HCT116 (cell line): ENCODE data around the gene FBXL3. TPM values are rescaled to one million over a fixed set of nuclear protein-coding genes. Genes with fewer than 3 reads are reported as not detected.

Experiments used
- ATAC-seq: fragments of 200-7000 bp; cut with Tn5 transposase; 2 replicates; pipeline ENCODE4 v1.9.1; 2020; ENCODE audit warnings: mild to moderate bottlenecking, moderate library complexity
- BruUV-seq: library from RNA; stranded (reverse); fragments of 400-500 nt; replicated peaks from 2 replicates; lab custom pipeline; 2021; lab: Mats Ljungman, UMichigan
- CTCF ChIA-PET: fragments of 300-600 bp; sonication (Branson Sonifier 250); formaldehyde crosslinking; loops from one replicate; lab custom pipeline; 2021; ENCODE audit warnings: antibody characterized with exemption; lab: Charles Lee
- POLR2A ChIA-PET: fragments of 300-600, 350-600 bp; sonication (Branson Sonifier 250); formaldehyde crosslinking; loops from one replicate; lab custom pipeline; 2021; ENCODE audit warnings: antibody characterized with exemption; lab: Charles Lee
- RAD21 ChIA-PET, 2 experiments: fragments of 300-600 bp; sonication (Branson Sonifier 250); formaldehyde crosslinking; loops; one replicate each; lab custom pipeline; 2023; ENCODE audit warnings: low total read pairs in 2 of 2; ENCODE audit not compliant: uncharacterized antibody in 2 of 2, unreplicated experiment in 2 of 2, low non-redundant PET in 1 of 2; lab: Charles Lee
- DNase-seq: peaks from one replicate; pipeline ENCODE4 v3.0.0-alpha.2; 2010; ENCODE audit warnings: low read depth, low spot score
- H2AFZ ChIP-seq: fragments of 200-600 bp; shearing (Covaris generic), sonication (generic); 2 replicates; pipeline ENCODE4 v1.6.1; 2017; ENCODE audit warnings: low read depth, mixed run types, mixed read lengths, antibody characterized with exemption, low read length; ENCODE audit not compliant: poor library complexity, severe bottlenecking
- H3K27ac ChIP-seq: 2 replicates; pipeline ENCODE4 v1.5.1; 2012; ENCODE audit warnings: low read depth, low read length
- H3K27me3 ChIP-seq: fragments of 200-600 bp; sonication (generic); 2 replicates; pipeline ENCODE4 v1.6.1; 2016; ENCODE audit warnings: mixed run types, low read length, mixed read lengths; ENCODE audit not compliant: insufficient read depth
- H3K36me3 ChIP-seq, 2 experiments: fragments of 200-500 bp in 1 of 2; fragments of 200-600 bp in 1 of 2; sonication (Bioruptor generic) in 1 of 2; sonication (generic) in 1 of 2; 2 replicates each; pipeline versions ENCODE4 v1.5.1 to v1.6.1; 2014 to 2016; ENCODE audit warnings: low read length in 2 of 2, inconsistent platforms in 1 of 2, mixed read lengths in 1 of 2, mixed run types in 1 of 2; ENCODE audit not compliant: insufficient read depth in 2 of 2, control insufficient read depth in 1 of 2
- H3K4me1 ChIP-seq, 2 experiments: fragments of 200-600 bp in 1 of 2; sonication (generic) in 1 of 2; 2 replicates each; pipeline versions ENCODE4 v1.5.1 to v1.6.1; 2012 to 2017; ENCODE audit warnings: low read length in 2 of 2, inconsistent platforms in 1 of 2, mild to moderate bottlenecking in 1 of 2, mixed read lengths in 1 of 2, mixed run types in 1 of 2, moderate library complexity in 1 of 2; ENCODE audit not compliant: insufficient read depth in 2 of 2, control insufficient read depth in 1 of 2
- H3K4me2 ChIP-seq: fragments of 200-600 bp; sonication (generic); 2 replicates; pipeline ENCODE4 v1.6.1; 2017; ENCODE audit warnings: mixed run types, low read length, mixed read lengths
- H3K4me3 ChIP-seq, 2 experiments: fragments of 200-600 bp in 1 of 2; sonication (generic) in 1 of 2; replicated peaks in 1 of 2; 2 replicates each; pipeline ENCODE4 v1.5.1; 2011 to 2016; ENCODE audit warnings: low read length in 2 of 2, control low read depth in 1 of 2, low read depth in 1 of 2, mild to moderate bottlenecking in 1 of 2, mixed read lengths in 1 of 2, mixed run types in 1 of 2
- H3K79me2 ChIP-seq: fragments of 200-600 bp; sonication (generic); 2 replicates; pipeline ENCODE4 v1.6.1; 2017; ENCODE audit warnings: mild to moderate bottlenecking, mixed run types, low read length, moderate library complexity, mixed read lengths; ENCODE audit not compliant: insufficient read depth
- H3K9ac ChIP-seq: fragments of 200-600 bp; sonication (generic); 2 replicates; pipeline ENCODE4 v1.6.1; 2016; ENCODE audit warnings: low read length, mixed read lengths
- H3K9me2 ChIP-seq: fragments of 200-600 bp; sonication (generic), shearing (Covaris generic); 2 replicates; pipeline ENCODE4 v1.6.1; 2017; ENCODE audit warnings: mixed run types, mild to moderate bottlenecking, moderate library complexity; ENCODE audit not compliant: insufficient read depth
- H3K9me3 ChIP-seq, 2 experiments: fragments of 200-500 bp in 1 of 2; fragments of 200-600 bp in 1 of 2; sonication (Bioruptor generic) in 1 of 2; sonication (generic) in 1 of 2; 2 replicates each; pipeline ENCODE4 v1.6.1; 2014 to 2017; ENCODE audit warnings: low read length in 2 of 2, mixed read lengths in 2 of 2, inconsistent platforms in 1 of 2, low read depth in 1 of 2, mild to moderate bottlenecking in 1 of 2, mixed run types in 1 of 2, moderate library complexity in 1 of 2; ENCODE audit not compliant: control insufficient read depth in 1 of 2, insufficient read depth in 1 of 2
- H4K20me1 ChIP-seq: fragments of 200-600 bp; sonication (generic), shearing (Covaris generic); 2 replicates; pipeline ENCODE4 v1.6.1; 2017; ENCODE audit warnings: mixed run types, mild to moderate bottlenecking, moderate library complexity; ENCODE audit not compliant: insufficient read depth
- ATF3 ChIP-seq: IDR thresholded peaks from 2 replicates; pipeline ENCODE4 v1.6.1; 2012
- CBX3 ChIP-seq: IDR thresholded peaks from 2 replicates; pipeline ENCODE4 v1.6.1; 2012; ENCODE audit warnings: low read depth
- CTCF ChIP-seq, 3 experiments: fragments of 200-600 bp in 1 of 3; sonication (generic) in 1 of 3; IDR thresholded peaks in 2 of 3; conservative IDR thresholded peaks in 1 of 3; 2 replicates each; pipeline ENCODE4 v1.5.1; 2012 to 2017; ENCODE audit warnings: low read depth in 2 of 3, low read length in 2 of 3, antibody characterized with exemption in 1 of 3, borderline replicate concordance in 1 of 3, control low read depth in 1 of 3, mild to moderate bottlenecking in 1 of 3, mixed read lengths in 1 of 3, mixed run types in 1 of 3, moderate library complexity in 1 of 3; ENCODE audit not compliant: insufficient read depth in 1 of 3
- ELF1 ChIP-seq: IDR thresholded peaks from 2 replicates; pipeline ENCODE4 v1.6.1; 2012; ENCODE audit warnings: low read depth, borderline replicate concordance
- EZH2 ChIP-seq: fragments of 200-600 bp; sonication (generic); IDR thresholded peaks from 2 replicates; pipeline ENCODE4 v1.6.1; 2017; ENCODE audit warnings: antibody characterized with exemption, mixed run types
- POLR2A ChIP-seq: IDR thresholded peaks from 2 replicates; pipeline ENCODE4 v1.7.0; 2011; ENCODE audit warnings: borderline replicate concordance; ENCODE audit not compliant: insufficient read depth, insufficient read length; ENCODE audit errors: extremely low read depth
- RAD21 ChIP-seq: IDR thresholded peaks from 2 replicates; pipeline ENCODE4 v1.6.1; 2012; ENCODE audit warnings: low read depth, mild to moderate bottlenecking
- SP1 ChIP-seq: IDR thresholded peaks from 2 replicates; pipeline ENCODE4 v1.6.1; 2012; ENCODE audit warnings: low read depth
- SRF ChIP-seq: IDR thresholded peaks from 2 replicates; pipeline ENCODE4 v1.6.1; 2012; ENCODE audit warnings: low read depth
- TCF7L2 ChIP-seq: IDR thresholded peaks from 2 replicates; pipeline ENCODE4 v1.7.0; 2011; ENCODE audit warnings: borderline replicate concordance, inconsistent platforms; ENCODE audit not compliant: insufficient read depth, insufficient read length; ENCODE audit errors: extremely low read depth
- ZBTB33 ChIP-seq: IDR thresholded peaks from 2 replicates; pipeline ENCODE4 v1.6.1; 2011; ENCODE audit warnings: mild to moderate bottlenecking, low read length, moderate library complexity; ENCODE audit not compliant: insufficient replicate concordance; ENCODE audit errors: extremely low read depth
- ZNF274 ChIP-seq: fragments of 200-500 bp; sonication (Bioruptor generic); IDR thresholded peaks from 2 replicates; pipeline ENCODE4 v1.6.1; 2014; ENCODE audit warnings: mild to moderate bottlenecking, low read depth, low read length, inconsistent platforms
- intact Hi-C: fragments of 100-400 bp; cut with micrococcal nuclease; formaldehyde crosslinking; loops from 2 replicates; pipeline ENCODE4 v1.10.0; 2022
- total RNA-seq: library from RNA; stranded (reverse); gene quantifications from one replicate; pipeline ENCODE4 v1.2.1, GENCODE V29; 2021; ENCODE audit not compliant: unreplicated experiment

Gene FBXL3
- total RNA-seq, 1 experiment from 2014 or later, result 24.0 TPM

- ATAC-seq, result no peak
- CTCF ChIA-PET, result no interaction called here
Observed at GRCh38 chr13:76967031-76967430, 59.9 kb downstream of the FBXL3 start.

More at GRCh38 chr13:76967031-76967430, 59.9 kb downstream of the FBXL3 start:
- Histone ChIP-seq H3K4me2 (no peak overlapping the region), H2AFZ (no peak overlapping the region), H3K9me3 (no peaks in the 10 kb centered on the region), H3K4me1 (no peaks in the 10 kb centered on the region), H3K9ac (no peak overlapping the region), H3K36me3 (no peaks in the 10 kb centered on the region), H3K79me2 (no peaks in the 10 kb centered on the region), H4K20me1 (no peaks in the 10 kb centered on the region), H3K4me3 (no peak overlapping the region), H3K27me3 (no peaks in the 10 kb centered on the region), H3K9me2 (no peaks in the 10 kb centered on the region), H3K27ac (no peak overlapping the region)
- DNase-seq, result no peak
- TF ChIP-seq SP1, result no peak
- no peak for TF ChIP-seq POLR2A
- TF ChIP-seq SRF, result no peak
- TF ChIP-seq CTCF (IDR thresholded peaks at IDR 0.05 in 2 of 3, conservative IDR thresholded peaks at IDR 0.05 in 1 of 3; ENCODE audit: borderline replicate concordance in 1 of 3, insufficient read depth in 1 of 3, low read depth in 2 of 3, low read length in 2 of 3), result no peak
- TF ChIP-seq ZBTB33, result no peak
- TF ChIP-seq ELF1, result no peak
- TF ChIP-seq CBX3, result no peak
- no peak for TF ChIP-seq EZH2
- TF ChIP-seq RAD21, result no peak
- no peak for TF ChIP-seq TCF7L2
- no peak for TF ChIP-seq ZNF274
- no peak for TF ChIP-seq ATF3
- RAD21 ChIA-PET, result no interaction called here
- no TSS peak for BruUV-seq
- POLR2A ChIA-PET, result no interaction called here
- intact Hi-C loops, result no loop called here
